PC-9 (cell line): ENCODE data around the gene POU2AF1. TPM values are rescaled to one million over a fixed set of nuclear protein-coding genes. Genes with fewer than 3 reads are reported as not detected.

ENCODE experiments used
- BruUV-seq: library from RNA; stranded (reverse); fragments of 400-500 nt; replicated peaks from 2 replicates; lab custom pipeline; 2021; lab: Mats Ljungman, UMichigan
- CTCF ChIA-PET: fragments of 300-600 bp; sonication (Branson Sonifier 250); formaldehyde crosslinking; loops from one replicate; lab custom pipeline; 2022; ENCODE audit warnings: antibody characterized with exemption; lab: Charles Lee
- POLR2A ChIA-PET: fragments of 300-600 bp; sonication (Branson Sonifier 250); formaldehyde crosslinking; loops from one replicate; lab custom pipeline; 2022; ENCODE audit warnings: antibody characterized with exemption; ENCODE audit not compliant: unreplicated experiment; lab: Charles Lee
- DNase-seq, 2 experiments: peaks; one replicate each; pipeline versions ENCODE4 v3.0.0 to v3.0.0-alpha.2; 2015 to 2022; ENCODE audit warnings: mixed read lengths in 1 of 2
- H2AFZ ChIP-seq: fragments of 200-600 bp; sonication (generic); 2 replicates; pipeline ENCODE4 v1.8.1; 2017; ENCODE audit warnings: antibody characterized with exemption
- H3F3A ChIP-seq: fragments of 200-600 bp; sonication (generic); 2 replicates; pipeline ENCODE4 v1.8.1; 2017; ENCODE audit warnings: antibody characterized with exemption, mild to moderate bottlenecking, low read depth; ENCODE audit not compliant: insufficient read depth
- H3K27ac ChIP-seq: fragments of 200-600 bp; sonication (generic); 2 replicates; pipeline ENCODE4 v1.6.1; 2016; ENCODE audit warnings: mixed run types
- H3K27me3 ChIP-seq: fragments of 200-600 bp; sonication (generic); 2 replicates; pipeline ENCODE4 v1.6.1; 2016; ENCODE audit warnings: low read depth, mixed run types; ENCODE audit not compliant: insufficient read depth
- H3K36me3 ChIP-seq: fragments of 200-600 bp; sonication (generic); 2 replicates; pipeline ENCODE4 v1.6.1; 2016; ENCODE audit warnings: low read depth, mixed run types
- H3K4me1 ChIP-seq: fragments of 200-600 bp; sonication (generic); replicated peaks from 2 replicates; pipeline ENCODE4 v1.6.1; 2016; ENCODE audit warnings: mixed run types; ENCODE audit not compliant: insufficient read depth
- H3K4me2 ChIP-seq: fragments of 200-600 bp; sonication (generic); 2 replicates; pipeline ENCODE4 v1.6.1; 2017; ENCODE audit warnings: mixed run types
- H3K4me3 ChIP-seq: fragments of 200-600 bp; sonication (generic); 2 replicates; pipeline ENCODE4 v1.6.1; 2016; ENCODE audit warnings: mixed run types
- H3K79me2 ChIP-seq: fragments of 200-600 bp; sonication (generic); 2 replicates; pipeline ENCODE4 v1.6.1; 2017; ENCODE audit warnings: low read depth, mixed run types
- H3K9me2 ChIP-seq: fragments of 200-600 bp; sonication (generic); 2 replicates; pipeline ENCODE4 v1.8.1; 2017; ENCODE audit warnings: mild to moderate bottlenecking; ENCODE audit not compliant: insufficient read depth
- H3K9me3 ChIP-seq: fragments of 200-600 bp; sonication (generic); 2 replicates; pipeline ENCODE4 v1.8.1; 2016; ENCODE audit warnings: low read depth; ENCODE audit not compliant: insufficient read depth
- H4K20me1 ChIP-seq: fragments of 200-600 bp; sonication (generic); 2 replicates; pipeline ENCODE4 v1.8.1; 2017; ENCODE audit not compliant: insufficient read depth
- EZH2 ChIP-seq: fragments of 200-600 bp; sonication (generic); IDR thresholded peaks from 2 replicates; pipeline ENCODE4 v1.8.0; 2017; ENCODE audit warnings: antibody characterized with exemption, low read depth
- intact Hi-C: fragments of 100-400 bp; cut with micrococcal nuclease; formaldehyde crosslinking; loops from one replicate; pipeline ENCODE4 v1.10.0; 2022; ENCODE audit not compliant: unreplicated experiment
- total RNA-seq: library from RNA; stranded (reverse); gene quantifications from 2 replicates; pipeline ENCODE4 v1.2.3, GENCODE V29; 2021
- TF ChIP-seq, protein P1 (sequence below): fragments of 200-600 bp; sonication (generic); conservative IDR thresholded peaks from 2 replicates; pipeline ENCODE4 v1.6.1; 2017; ENCODE audit warnings: mixed run types, antibody characterized with exemption, mild to moderate bottlenecking, moderate library complexity

The POU2AF1 gene
- total RNA-seq, 1 experiment from 2014 or later: 0.37 TPM

DNA sequence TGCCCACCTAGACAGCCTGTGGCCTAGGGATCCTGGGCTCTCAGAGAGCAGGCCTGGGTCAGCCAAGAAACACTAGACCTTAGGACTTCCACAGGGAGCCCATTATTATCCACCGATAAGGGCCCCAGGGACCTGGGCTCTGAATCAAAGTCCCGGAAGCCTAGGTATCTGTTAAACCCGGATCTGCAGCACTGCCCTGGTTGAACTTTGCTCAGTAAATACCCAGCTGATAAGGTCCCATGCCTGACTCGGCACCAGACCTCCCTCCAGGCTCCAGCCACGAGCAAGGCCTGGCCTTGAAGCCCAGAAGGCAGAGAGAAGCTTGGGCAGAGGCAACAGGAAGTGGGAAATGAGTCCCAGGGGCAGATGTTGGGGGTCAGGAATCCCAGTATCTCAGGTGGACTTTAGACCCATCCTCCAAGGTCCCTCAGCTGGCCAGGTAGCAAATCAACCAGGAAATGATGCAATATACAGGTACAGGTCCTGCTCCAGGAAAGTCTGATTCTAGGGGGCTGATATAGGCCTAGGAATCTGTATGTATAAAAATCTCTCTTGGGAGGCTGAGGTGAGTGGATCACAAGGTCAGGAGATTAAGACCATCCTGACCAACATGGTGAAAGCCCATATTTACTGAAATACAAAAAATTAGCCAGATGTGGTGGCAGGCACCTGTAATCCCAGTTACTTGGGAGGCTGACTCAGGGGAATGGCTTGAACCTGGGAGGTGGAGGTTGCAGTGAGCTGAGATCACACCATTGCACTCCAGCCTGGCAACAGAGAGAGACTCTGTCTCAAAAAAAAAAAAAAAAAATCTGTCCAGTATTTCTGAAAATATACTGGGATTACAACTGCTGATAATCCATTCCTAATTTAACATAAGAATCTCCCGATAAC lies 18.7 kb downstream of the POU2AF1 start:
- POLR2A ChIA-PET: no interaction called here
- no peaks in the 10 kb centered on the region for H3K79me2 ChIP-seq
- CTCF ChIA-PET: no interaction called here
- no peak for DNase-seq
- H3K9me3 ChIP-seq: no peaks in the 10 kb centered on the region
- peaks cover 36% of the 10 kb centered on the region for H3K4me1 ChIP-seq
- peak overlapping the region; percentile 65; the same call in 1 of the 2 replicates for H2AFZ ChIP-seq
- no peak overlapping the region for H3K4me3 ChIP-seq
- H4K20me1 ChIP-seq: no peaks in the 10 kb centered on the region
- H3K27me3 ChIP-seq: no peaks in the 10 kb centered on the region
- no TSS peak for BruUV-seq
- peaks cover 16% of the 10 kb centered on the region for H3F3A ChIP-seq
- no peaks in the 10 kb centered on the region for H3K9me2 ChIP-seq
- no peaks in the 10 kb centered on the region for H3K36me3 ChIP-seq
- intact Hi-C loops: loop anchor here (10.0 kb wide), 1 partner anchor 56 kb away; no protein-coding TSS in a partner anchor
- peak overlapping the region; percentile 75 for H3K27ac ChIP-seq
- TF ChIP-seq, protein P1, sequence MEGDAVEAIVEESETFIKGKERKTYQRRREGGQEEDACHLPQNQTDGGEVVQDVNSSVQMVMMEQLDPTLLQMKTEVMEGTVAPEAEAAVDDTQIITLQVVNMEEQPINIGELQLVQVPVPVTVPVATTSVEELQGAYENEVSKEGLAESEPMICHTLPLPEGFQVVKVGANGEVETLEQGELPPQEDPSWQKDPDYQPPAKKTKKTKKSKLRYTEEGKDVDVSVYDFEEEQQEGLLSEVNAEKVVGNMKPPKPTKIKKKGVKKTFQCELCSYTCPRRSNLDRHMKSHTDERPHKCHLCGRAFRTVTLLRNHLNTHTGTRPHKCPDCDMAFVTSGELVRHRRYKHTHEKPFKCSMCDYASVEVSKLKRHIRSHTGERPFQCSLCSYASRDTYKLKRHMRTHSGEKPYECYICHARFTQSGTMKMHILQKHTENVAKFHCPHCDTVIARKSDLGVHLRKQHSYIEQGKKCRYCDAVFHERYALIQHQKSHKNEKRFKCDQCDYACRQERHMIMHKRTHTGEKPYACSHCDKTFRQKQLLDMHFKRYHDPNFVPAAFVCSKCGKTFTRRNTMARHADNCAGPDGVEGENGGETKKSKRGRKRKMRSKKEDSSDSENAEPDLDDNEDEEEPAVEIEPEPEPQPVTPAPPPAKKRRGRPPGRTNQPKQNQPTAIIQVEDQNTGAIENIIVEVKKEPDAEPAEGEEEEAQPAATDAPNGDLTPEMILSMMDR: no peak
- TF ChIP-seq EZH2: no peak
- no peak overlapping the region; the same call in 1 of the 2 replicates for H3K4me2 ChIP-seq

- ChIA-PET CTCF (no interaction called here), POLR2A (no interaction called here)
- TF ChIP-seq, protein P1: peak; percentile 39; the same call in 1 of the 2 replicates
- no peak for TF ChIP-seq EZH2
- no peaks in the 10 kb centered on the region for H3K9me3 ChIP-seq
- peak overlapping the region; percentile 75; the same call in 1 of the 2 replicates for H3K27ac ChIP-seq
- H3K4me1 ChIP-seq: peaks cover 36% of the 10 kb centered on the region
- H4K20me1 ChIP-seq: no peaks in the 10 kb centered on the region
- no peak overlapping the region for H3K4me2 ChIP-seq
- peaks cover 16% of the 10 kb centered on the region for H3F3A ChIP-seq
- no peak for DNase-seq
- H3K36me3 ChIP-seq: no peaks in the 10 kb centered on the region
- no peaks in the 10 kb centered on the region for H3K9me2 ChIP-seq
- H3K79me2 ChIP-seq: no peaks in the 10 kb centered on the region
- peak overlapping the region; percentile 65; the same call in 1 of the 2 replicates for H2AFZ ChIP-seq
- intact Hi-C loops: loop anchor here (10.0 kb wide), 1 partner anchor 55 kb away; no protein-coding TSS in a partner anchor
- H3K4me3 ChIP-seq: no peak overlapping the region
- no peaks in the 10 kb centered on the region for H3K27me3 ChIP-seq
- no TSS peak for BruUV-seq
Observed at GRCh38 chr11:111359223-111360149, 19.6 kb downstream of the POU2AF1 start.
